Upper lobe of left lung (tissue), 6 donors: Measurements from ENCODE around the gene ESYT2. TPM values are rescaled to one million over a fixed set of nuclear protein-coding genes. Genes with fewer than 3 reads are reported as not detected.

Source experiments
- ATAC-seq, 2 donors: fragments of 200-7000 bp; cut with Tn5 transposase; one replicate each; pipeline ENCODE4 v1.9.1; 2022; ENCODE audit warnings: mild to moderate bottlenecking in 2 of 2, moderate library complexity in 2 of 2; ENCODE audit not compliant: low FRiP score in 2 of 2
- DNase-seq, 2 donors: peaks; one replicate each; pipeline ENCODE4 v3.0.0-alpha.2; 2019 to 2020
- H3K27ac ChIP-seq, 4 donors: fragments of 200-600 bp; sonication (generic); one replicate each; pipeline ENCODE4 v1.5.1; 2016 to 2019
- H3K27me3 ChIP-seq, 4 donors: fragments of 200-600 bp; sonication (generic); one replicate each; pipeline ENCODE4 v1.5.1; 2017 to 2019
- H3K36me3 ChIP-seq, 4 donors: fragments of 200-600 bp; sonication (generic); one replicate each; pipeline ENCODE4 v1.5.1; 2016 to 2019
- H3K4me1 ChIP-seq, 4 donors: fragments of 200-600 bp; sonication (generic); one replicate each; pipeline ENCODE4 v1.5.1; 2018 to 2019
- H3K4me3 ChIP-seq, 4 donors: fragments of 200-600 bp; sonication (generic); one replicate each; pipeline ENCODE4 v1.5.1; 2017 to 2019; ENCODE audit warnings: mild to moderate bottlenecking in 2 of 4, moderate library complexity in 1 of 4
- H3K9me3 ChIP-seq, 4 donors: fragments of 200-600 bp; sonication (generic); one replicate each; pipeline ENCODE4 v1.5.1; 2018 to 2019
- EP300 ChIP-seq, 4 donors: sonication (generic); formaldehyde crosslinking; IDR thresholded peaks; one replicate each; pipeline ENCODE4 v1.5.1; 2017; ENCODE audit warnings: antibody characterized with exemption in 4 of 4, control low read depth in 2 of 4
- POLR2A ChIP-seq, 4 donors: fragments of 450-650 bp; IDR thresholded peaks; one replicate each; pipeline ENCODE4 v1.5.1; 2016 to 2017; ENCODE audit warnings: antibody characterized with exemption in 4 of 4, mild to moderate bottlenecking in 2 of 4
- POLR2AphosphoS5 ChIP-seq, 2 donors: sonication (generic); formaldehyde crosslinking; IDR thresholded peaks; one replicate each; pipeline ENCODE4 v1.5.1; 2017; ENCODE audit warnings: antibody characterized with exemption in 2 of 2
- WGBS, 2 donors: methylation state at CpG; one replicate each; pipeline ENCODE4 v1.1.5; 2017 to 2018; 5-methylcytosine and 5-hydroxymethylcytosine counted together
- total RNA-seq, 6 donors: library from RNA; depleted of rRNA in 4 of 6; stranded (reverse); fragments of >200 nt in 4 of 6; gene quantifications; one replicate each; pipeline versions ENCODE4 v1.1.0 to v1.2.1, GENCODE V29; 2016 to 2021
- TF ChIP-seq, protein P1 (sequence below), 6 experiments: fragments of 450-650 bp in 4 of 6; fragments of 200-600 bp in 2 of 6; sonication (generic) in 2 of 6; IDR thresholded peaks; one replicate each; pipeline ENCODE4 v1.5.1; 2016 to 2019; ENCODE audit warnings: antibody characterized with exemption in 6 of 6
- donor health status: DM: no; HTN: no; CAD: no; lungs with moderate emphysema.
- donor health status: DM: no; HTN: yes; CAD: no; lungs with severe emphysema.

Gene ESYT2
- total RNA-seq, 6 donors from 2014 or later: 60.7 to 115 (median 74.7) TPM

GRCh38 chr7:158867214-158867984 is 38.1 kb upstream of the ESYT2 start:
- Histone ChIP-seq H3K27me3 (no peaks in the 10 kb centered on the region), H3K36me3 (peaks cover 4 to 17% (median 13%) of the 10 kb centered on the region in 4 donors), H3K27ac (peak overlapping the region in 1 of 4 donors; percentile 11), H3K4me3 (no peak overlapping the region), H3K9me3 (no peaks in the 10 kb centered on the region), H3K4me1 (peaks cover 11 to 26% (median 18%) of the 10 kb centered on the region in 4 donors)
- ATAC-seq (no peak), DNase-seq (no peak)
- WGBS, 2 donors: 93 to 94% methylated on average over 26 to 30 of the region's 30 CpGs
- TF ChIP-seq EP300 (IDR thresholded peaks at IDR 0.05) (no peak), POLR2A (IDR thresholded peaks at IDR 0.05) (no peak), POLR2AphosphoS5 (IDR thresholded peaks at IDR 0.05) (no peak)
- TF ChIP-seq, protein P1, sequence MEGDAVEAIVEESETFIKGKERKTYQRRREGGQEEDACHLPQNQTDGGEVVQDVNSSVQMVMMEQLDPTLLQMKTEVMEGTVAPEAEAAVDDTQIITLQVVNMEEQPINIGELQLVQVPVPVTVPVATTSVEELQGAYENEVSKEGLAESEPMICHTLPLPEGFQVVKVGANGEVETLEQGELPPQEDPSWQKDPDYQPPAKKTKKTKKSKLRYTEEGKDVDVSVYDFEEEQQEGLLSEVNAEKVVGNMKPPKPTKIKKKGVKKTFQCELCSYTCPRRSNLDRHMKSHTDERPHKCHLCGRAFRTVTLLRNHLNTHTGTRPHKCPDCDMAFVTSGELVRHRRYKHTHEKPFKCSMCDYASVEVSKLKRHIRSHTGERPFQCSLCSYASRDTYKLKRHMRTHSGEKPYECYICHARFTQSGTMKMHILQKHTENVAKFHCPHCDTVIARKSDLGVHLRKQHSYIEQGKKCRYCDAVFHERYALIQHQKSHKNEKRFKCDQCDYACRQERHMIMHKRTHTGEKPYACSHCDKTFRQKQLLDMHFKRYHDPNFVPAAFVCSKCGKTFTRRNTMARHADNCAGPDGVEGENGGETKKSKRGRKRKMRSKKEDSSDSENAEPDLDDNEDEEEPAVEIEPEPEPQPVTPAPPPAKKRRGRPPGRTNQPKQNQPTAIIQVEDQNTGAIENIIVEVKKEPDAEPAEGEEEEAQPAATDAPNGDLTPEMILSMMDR (IDR thresholded peaks at IDR 0.05): no peak

DNA sequence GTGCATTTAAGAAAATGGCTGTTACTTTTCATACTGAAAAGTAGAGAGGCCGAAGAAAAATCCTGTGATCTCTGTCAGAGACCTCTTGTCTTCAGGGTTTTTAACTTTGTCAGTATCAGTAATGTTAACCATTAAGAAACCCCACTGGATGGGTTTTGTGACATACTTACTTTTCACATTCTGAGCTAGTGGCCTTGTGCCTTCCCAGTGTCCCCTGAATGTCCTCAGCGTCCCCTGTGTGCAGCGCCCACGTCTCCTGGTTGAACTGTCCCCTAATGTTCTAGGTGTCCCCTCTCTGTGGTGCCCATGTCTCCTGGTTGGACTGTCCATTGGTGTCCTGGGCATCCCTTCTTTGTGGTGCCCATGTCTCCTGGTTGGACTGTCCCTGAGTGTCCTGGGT is 36.7 kb upstream of the ESYT2 start:
- DNase-seq (no peak), ATAC-seq (no peak)
- H3K27ac ChIP-seq: peak overlapping the region; percentile 83 to 92 (median 85)
- 90 to 94% methylated on average over 4 of the region's 4 CpGs for WGBS, 2 donors
- H3K36me3 ChIP-seq: peaks cover 0 to 4% (median 3%) of the 10 kb centered on the region in 4 donors
- H3K4me1 ChIP-seq: peaks cover 11 to 26% (median 18%) of the 10 kb centered on the region in 4 donors
- TF ChIP-seq POLR2AphosphoS5 (IDR thresholded peaks at IDR 0.05): no peak
- TF ChIP-seq, protein P1 (IDR thresholded peaks at IDR 0.05): no peak
- TF ChIP-seq POLR2A (IDR thresholded peaks at IDR 0.05): no peak
- TF ChIP-seq EP300 (IDR thresholded peaks at IDR 0.05): no peak
- no peaks in the 10 kb centered on the region for H3K27me3 ChIP-seq
- H3K4me3 ChIP-seq: no peak overlapping the region
- H3K9me3 ChIP-seq: no peaks in the 10 kb centered on the region

- DNase-seq (no peak), ATAC-seq (no peak)
- Histone ChIP-seq H3K4me3 (no peak overlapping the region), H3K36me3 (no peaks in the 10 kb centered on the region), H3K9me3 (no peaks in the 10 kb centered on the region), H3K27me3 (no peaks in the 10 kb centered on the region), H3K4me1 (peaks cover 11 to 26% (median 18%) of the 10 kb centered on the region in 4 donors), H3K27ac (peak overlapping the region; percentile 83 to 92 (median 85))
- TF ChIP-seq, protein P1 (IDR thresholded peaks at IDR 0.05): no peak
- TF ChIP-seq POLR2A (IDR thresholded peaks at IDR 0.05): no peak
- WGBS, 2 donors: 53 to 63% methylated on average over 7 of the region's 7 CpGs
These were observed 36.2 kb upstream of the ESYT2 start for GRCh38 chr7:158865462-158865922.

DNA sequence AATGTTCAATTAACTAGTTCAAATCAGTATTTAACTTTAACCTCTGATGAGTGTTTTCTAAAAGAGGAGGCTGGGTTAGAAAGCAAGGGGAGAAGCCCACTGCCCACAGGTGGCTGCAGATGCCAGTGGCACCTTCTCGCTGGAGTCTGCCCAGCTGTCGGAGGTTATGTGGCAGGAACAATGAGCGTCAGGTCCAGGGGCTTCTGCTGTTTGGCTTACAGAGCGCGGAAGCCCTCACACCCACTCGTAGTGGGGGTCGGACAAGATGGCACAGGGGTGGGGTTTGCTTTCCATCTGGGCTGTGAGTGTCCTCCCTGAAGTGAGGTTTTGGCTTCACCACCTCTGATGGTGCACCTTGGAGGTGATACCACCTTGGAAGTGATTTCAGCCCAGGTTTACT is 35.5 kb upstream of the ESYT2 start:
- peak overlapping the region; percentile 83 to 92 (median 85) for H3K27ac ChIP-seq
- H3K27me3 ChIP-seq: no peaks in the 10 kb centered on the region
- DNase-seq (no peak), ATAC-seq (no peak)
- no peaks in the 10 kb centered on the region for H3K36me3 ChIP-seq
- H3K9me3 ChIP-seq: no peaks in the 10 kb centered on the region
- H3K4me3 ChIP-seq: no peak overlapping the region
- H3K4me1 ChIP-seq: peaks cover 11 to 26% (median 18%) of the 10 kb centered on the region in 4 donors
- no peak for TF ChIP-seq POLR2A (IDR thresholded peaks at IDR 0.05)
- 93 to 95% methylated on average over 7 of the region's 7 CpGs for WGBS, 2 donors

DNA sequence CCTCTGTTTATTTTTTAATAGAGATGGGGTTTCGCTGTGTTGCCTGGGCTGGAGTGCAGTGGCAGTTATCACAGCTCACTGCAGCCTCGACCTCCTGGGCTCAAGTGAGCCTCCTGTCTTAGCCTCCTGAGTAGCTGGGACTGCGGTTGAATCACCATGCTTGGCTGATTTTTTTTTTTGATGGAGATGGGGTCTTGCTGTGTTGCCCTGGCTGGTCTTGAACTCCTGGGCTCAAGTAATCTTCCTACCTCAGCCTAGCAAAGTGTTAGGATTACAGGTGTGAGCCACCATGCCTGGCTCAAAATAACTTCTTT is 35.2 kb upstream of the ESYT2 start:
- TF ChIP-seq EP300 (IDR thresholded peaks at IDR 0.05) (no peak), POLR2AphosphoS5 (IDR thresholded peaks at IDR 0.05) (no peak), POLR2A (IDR thresholded peaks at IDR 0.05) (no peak)
- TF ChIP-seq, protein P1 (IDR thresholded peaks at IDR 0.05): no peak
- WGBS, 2 donors: 65 to 71% methylated on average over 2 to 3 of the region's 3 CpGs
- ATAC-seq (no peak), DNase-seq (no peak)
- peak overlapping the region; percentile 83 to 92 (median 85) for H3K27ac ChIP-seq
- H3K9me3 ChIP-seq: no peaks in the 10 kb centered on the region
- H3K4me3 ChIP-seq: peak overlapping the region in 3 of 4 donors; percentile 43 to 58 (median 52)
- no peaks in the 10 kb centered on the region for H3K36me3 ChIP-seq
- H3K4me1 ChIP-seq: peaks cover 11 to 26% (median 20%) of the 10 kb centered on the region in 4 donors
- no peaks in the 10 kb centered on the region for H3K27me3 ChIP-seq
